NT2/D1 (cell line): ENCODE measurements around the gene LTBP2.

Experiments used
- YY1 ChIP-seq: IDR thresholded peaks from 2 replicates; pipeline ENCODE4 v1.6.1; 2011; ENCODE audit not compliant: insufficient read length, insufficient read depth
- ZNF274 ChIP-seq: IDR thresholded peaks from 2 replicates; pipeline ENCODE4 v1.6.1; 2011; ENCODE audit warnings: mild to moderate bottlenecking, low read depth, low read length

GRCh38 chr14:74582910-74583581 is 29.0 kb downstream of the LTBP2 start:
- TF ChIP-seq ZNF274 (no peak), YY1 (no peak)
